Upper lobe of left lung (tissue), 6 donors: ENCODE measurements around the gene IFI27L2. TPM values are rescaled to one million over a fixed set of nuclear protein-coding genes. Genes with fewer than 3 reads are reported as not detected.

ENCODE experiments used
- ATAC-seq, 2 donors: fragments of 200-7000 bp; cut with Tn5 transposase; one replicate each; pipeline ENCODE4 v1.9.1; 2022; ENCODE audit warnings: mild to moderate bottlenecking in 2 of 2, moderate library complexity in 2 of 2; ENCODE audit not compliant: low FRiP score in 2 of 2
- DNase-seq, 2 donors: peaks; one replicate each; pipeline ENCODE4 v3.0.0-alpha.2; 2019 to 2020
- H3K27ac ChIP-seq, 4 donors: fragments of 200-600 bp; sonication (generic); one replicate each; pipeline ENCODE4 v1.5.1; 2016 to 2019
- H3K27me3 ChIP-seq, 4 donors: fragments of 200-600 bp; sonication (generic); one replicate each; pipeline ENCODE4 v1.5.1; 2017 to 2019
- H3K36me3 ChIP-seq, 4 donors: fragments of 200-600 bp; sonication (generic); one replicate each; pipeline ENCODE4 v1.5.1; 2016 to 2019
- H3K4me1 ChIP-seq, 4 donors: fragments of 200-600 bp; sonication (generic); one replicate each; pipeline ENCODE4 v1.5.1; 2018 to 2019
- H3K4me3 ChIP-seq, 4 donors: fragments of 200-600 bp; sonication (generic); one replicate each; pipeline ENCODE4 v1.5.1; 2017 to 2019; ENCODE audit warnings: mild to moderate bottlenecking in 2 of 4, moderate library complexity in 1 of 4
- H3K9me3 ChIP-seq, 4 donors: fragments of 200-600 bp; sonication (generic); one replicate each; pipeline ENCODE4 v1.5.1; 2018 to 2019
- CTCF ChIP-seq, 6 experiments: fragments of 450-650 bp in 4 of 6; fragments of 200-600 bp in 2 of 6; sonication (generic) in 2 of 6; IDR thresholded peaks; one replicate each; pipeline ENCODE4 v1.5.1; 2016 to 2019; ENCODE audit warnings: antibody characterized with exemption in 6 of 6
- EP300 ChIP-seq, 4 donors: sonication (generic); formaldehyde crosslinking; IDR thresholded peaks; one replicate each; pipeline ENCODE4 v1.5.1; 2017; ENCODE audit warnings: antibody characterized with exemption in 4 of 4, control low read depth in 2 of 4
- POLR2A ChIP-seq, 4 donors: fragments of 450-650 bp; IDR thresholded peaks; one replicate each; pipeline ENCODE4 v1.5.1; 2016 to 2017; ENCODE audit warnings: antibody characterized with exemption in 4 of 4, mild to moderate bottlenecking in 2 of 4
- POLR2AphosphoS5 ChIP-seq, 2 donors: sonication (generic); formaldehyde crosslinking; IDR thresholded peaks; one replicate each; pipeline ENCODE4 v1.5.1; 2017; ENCODE audit warnings: antibody characterized with exemption in 2 of 2
- WGBS, 2 donors: methylation state at CpG; one replicate each; pipeline ENCODE4 v1.1.5; 2017 to 2018; 5-methylcytosine and 5-hydroxymethylcytosine counted together
- total RNA-seq, 6 donors: library from RNA; depleted of rRNA in 4 of 6; stranded (reverse); fragments of >200 nt in 4 of 6; gene quantifications; one replicate each; pipeline versions ENCODE4 v1.1.0 to v1.2.1, GENCODE V29; 2016 to 2021
- donor health status: DM: no; HTN: no; CAD: no; lungs with moderate emphysema.
- donor health status: DM: no; HTN: yes; CAD: no; lungs with severe emphysema.

Gene IFI27L2
- total RNA-seq, 6 donors from 2014 or later, result 45.2 to 118 (median 70.8) TPM

- H3K27ac ChIP-seq, result peak overlapping the region; percentile 89 to 96 (median 92)
- peaks cover 32 to 44% (median 37%) of the 10 kb centered on the region in 4 donors for H3K4me1 ChIP-seq
- no peaks in the 10 kb centered on the region for H3K27me3 ChIP-seq
- H3K4me3 ChIP-seq, result peak overlapping the region; percentile 26 to 96 (median 80)
- TF ChIP-seq EP300 (IDR thresholded peaks at IDR 0.05), result no peak
- TF ChIP-seq POLR2AphosphoS5 (IDR thresholded peaks at IDR 0.05), result no peak
- TF ChIP-seq POLR2A (IDR thresholded peaks at IDR 0.05), result no peak
- TF ChIP-seq CTCF (IDR thresholded peaks at IDR 0.05), result no peak
- peak; percentile 14 to 47 for ATAC-seq
- no peak for DNase-seq
- WGBS, 2 donors, result 0 to 1% methylated on average over 17 to 19 of the region's 19 CpGs
- no peaks in the 10 kb centered on the region for H3K9me3 ChIP-seq
- peaks cover 0 to 22% (median 7%) of the 10 kb centered on the region in 4 donors for H3K36me3 ChIP-seq
Observed at GRCh38 chr14:94081386-94081820, 48.0 kb downstream of the IFI27L2 start.

GRCh38 chr14:94080621-94081385 is 48.6 kb downstream of the IFI27L2 start, which contains the start of the genes DDX24 and IFI27L1:
TSS of gene DDX24 (minus strand) at chr14:94081202. CDS start at chr14:94079742, 1,460 bp downstream.
TSS of gene IFI27L1 (plus strand) at chr14:94081310. CDS start at chr14:94096938, 15,628 bp downstream.
- Histone ChIP-seq H3K27ac (peak within 1 kb of the TSS; percentile 89 to 96 (median 92)), H3K4me3 (peak within 1 kb of the TSS; percentile 76 to 96 (median 82)), H3K4me1 (peaks cover 32 to 49% (median 40%) of the 10 kb centered on the region in 4 donors), H3K36me3 (peaks cover 0 to 22% (median 7%) of the 10 kb centered on the region in 4 donors), H3K27me3 (no peaks in the 10 kb centered on the region), H3K9me3 (no peaks in the 10 kb centered on the region)
- WGBS, 2 donors, result 0% methylated on average over 28 to 46 of the region's 77 CpGs
- TF ChIP-seq EP300 (IDR thresholded peaks at IDR 0.05), result peak in 1 of 4 donors; percentile 39
- TF ChIP-seq POLR2A (IDR thresholded peaks at IDR 0.05), result peak in 3 of 4 donors; percentile 95 to 98 (median 98)
- peak; percentile 96 to 98 for TF ChIP-seq POLR2AphosphoS5 (IDR thresholded peaks at IDR 0.05)
- no peak for TF ChIP-seq CTCF (IDR thresholded peaks at IDR 0.05)
- DNase-seq, result peak; percentile 96 to 98
- ATAC-seq, result peak; percentile 99 to 100

GRCh38 chr14:94079891-94080620 is 49.3 kb downstream of the IFI27L2 start:
- Histone ChIP-seq H3K36me3 (peaks cover 0 to 22% (median 7%) of the 10 kb centered on the region in 4 donors), H3K27ac (peak overlapping the region; percentile 89 to 96 (median 92)), H3K9me3 (peaks cover 0 to 1% (median 0%) of the 10 kb centered on the region in 4 donors), H3K4me1 (peaks cover 32 to 52% (median 40%) of the 10 kb centered on the region in 4 donors), H3K27me3 (no peaks in the 10 kb centered on the region), H3K4me3 (peak overlapping the region; percentile 76 to 96 (median 82))
- DNase-seq, result no peak
- ATAC-seq, result no peak
- 1 to 4% methylated on average over 15 of the region's 15 CpGs for WGBS, 2 donors
- TF ChIP-seq EP300 (IDR thresholded peaks at IDR 0.05) (no peak), CTCF (IDR thresholded peaks at IDR 0.05) (no peak), POLR2AphosphoS5 (IDR thresholded peaks at IDR 0.05) (no peak), POLR2A (IDR thresholded peaks at IDR 0.05) (no peak)

GRCh38 chr14:94077823-94078222 is 51.6 kb downstream of the IFI27L2 start:
- H3K9me3 ChIP-seq, result peaks cover 0 to 6% (median 4%) of the 10 kb centered on the region in 4 donors
- peak overlapping the region in 2 of 4 donors; percentile 83 to 96 for H3K4me3 ChIP-seq
- H3K27me3 ChIP-seq, result no peaks in the 10 kb centered on the region
- peaks cover 32 to 52% (median 40%) of the 10 kb centered on the region in 4 donors for H3K4me1 ChIP-seq
- DNase-seq, result no peak
- WGBS, 2 donors, result 83 to 84% methylated on average over 5 of the region's 5 CpGs
- no peak overlapping the region for H3K27ac ChIP-seq
- H3K36me3 ChIP-seq, result peaks cover 0 to 22% (median 7%) of the 10 kb centered on the region in 4 donors
- TF ChIP-seq POLR2A (IDR thresholded peaks at IDR 0.05) (no peak), EP300 (IDR thresholded peaks at IDR 0.05) (no peak), CTCF (IDR thresholded peaks at IDR 0.05) (no peak), POLR2AphosphoS5 (IDR thresholded peaks at IDR 0.05) (no peak)
- ATAC-seq, result no peak

Other genes with a start within 250 kb of the IFI27L2 start
- 10 to 100 TPM in 1 of 6 donors, 1 to 10 TPM in 3, not detected in 2; 1.6 to 13.4 (median 1.9) TPM for gene FAM181A, start 202.3 kb downstream of the IFI27L2 start, total RNA-seq
- 1 to 10 TPM in 3 of 6 donors, under 1 TPM in 2, not detected in 1; 0.76 to 2.2 (median 1.9) TPM for gene ASB2, start 153.0 kb downstream of the IFI27L2 start, total RNA-seq
- gene CCDC197, start 132.3 kb downstream of the IFI27L2 start, total RNA-seq, result not detected
- 1 to 10 TPM in 4 of 6 donors, under 1 TPM in 2; 0.22 to 1.8 (median 1.1) TPM for gene OTUB2, start 103.3 kb downstream of the IFI27L2 start, total RNA-seq
- gene DDX24, start 48.4 kb downstream of the IFI27L2 start, total RNA-seq, result 100 to 1,000 TPM; 124 to 189 (median 154) TPM
- gene IFI27L1, start 48.3 kb downstream of the IFI27L2 start, total RNA-seq, result 10 to 100 TPM in 4 of 6 donors, 1 to 10 TPM in 2; 8.0 to 19.8 (median 15.2) TPM
- gene IFI27, start 18.9 kb downstream of the IFI27L2 start, total RNA-seq, result 100 to 1,000 TPM; 210 to 729 (median 328) TPM
- gene PPP4R4, start 44.7 kb upstream of the IFI27L2 start, total RNA-seq, result 10 to 100 TPM in 2 of 6 donors, 1 to 10 TPM in 4; 3.0 to 18.4 (median 6.3) TPM
- gene SERPINA10, start 163.7 kb upstream of the IFI27L2 start, total RNA-seq, result under 1 TPM in 1 of 6 donors, not detected in 5; 0.10 TPM
- under 1 TPM in 3 of 6 donors, not detected in 3; 0.46 to 0.51 (median 0.49) TPM for gene SERPINA6, start 193.7 kb upstream of the IFI27L2 start, total RNA-seq
- not detected for gene SERPINA2, start 237.1 kb upstream of the IFI27L2 start, total RNA-seq